Pulmonary artery endothelial cell (primary cell): ENCODE data around the gene PRDM8. TPM values are rescaled to one million over a fixed set of nuclear protein-coding genes. Genes with fewer than 3 reads are reported as not detected.

ENCODE experiments used
- DNase-seq: peaks from one replicate; pipeline ENCODE4 v3.0.0-alpha.2; 2011; ENCODE audit warnings: low read depth, low spot score
- total RNA-seq: library from RNA; depleted of rRNA; stranded (reverse); fragments of >200 nt; gene quantifications from 2 replicates; pipeline ENCODE4 v1.2.3, GENCODE V29; 2014

Gene PRDM8
- total RNA-seq, 1 donor from 2014 or later = 0.33 TPM

DNA sequence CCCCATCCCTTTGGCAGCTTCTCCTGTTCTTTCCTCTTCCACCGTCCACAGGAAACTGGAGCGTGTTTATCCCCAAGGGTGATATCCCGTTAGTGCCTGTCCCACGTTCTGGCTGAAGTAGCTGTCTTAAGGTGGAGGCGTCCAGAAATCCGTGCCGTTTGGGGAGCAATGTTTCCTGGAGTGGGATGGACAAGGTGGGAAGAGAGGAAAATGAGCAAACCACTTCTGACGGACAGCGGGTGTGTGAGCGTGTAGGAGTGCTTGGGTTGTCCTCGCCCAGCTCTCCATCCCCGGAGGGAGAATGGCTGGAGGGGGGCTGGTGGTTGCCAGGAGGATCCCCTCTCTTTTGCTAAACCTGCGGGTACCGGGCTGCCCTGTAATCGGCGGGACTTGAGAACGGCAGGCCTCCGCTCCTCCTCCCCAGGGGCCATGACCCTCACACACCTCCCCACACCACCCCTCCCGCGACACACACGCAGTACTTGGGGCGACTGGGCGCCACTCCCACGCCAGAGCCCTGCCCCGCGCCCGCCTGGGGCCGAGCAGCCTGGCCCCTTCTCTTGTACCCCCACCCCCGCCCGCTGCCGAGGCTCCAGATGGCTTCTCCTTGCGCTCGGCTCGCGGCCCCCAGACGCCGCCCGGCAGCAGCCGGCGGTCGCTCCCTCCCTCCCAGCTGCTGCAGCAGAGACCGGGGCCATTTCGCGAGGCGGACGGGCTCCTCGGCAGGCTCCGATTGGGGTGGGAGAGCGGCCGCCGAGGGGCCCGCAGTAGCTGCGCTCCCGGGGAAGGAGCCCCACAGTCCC lies 13.9 kb upstream of the PRDM8 start:
- no peak for DNase-seq

DNA sequence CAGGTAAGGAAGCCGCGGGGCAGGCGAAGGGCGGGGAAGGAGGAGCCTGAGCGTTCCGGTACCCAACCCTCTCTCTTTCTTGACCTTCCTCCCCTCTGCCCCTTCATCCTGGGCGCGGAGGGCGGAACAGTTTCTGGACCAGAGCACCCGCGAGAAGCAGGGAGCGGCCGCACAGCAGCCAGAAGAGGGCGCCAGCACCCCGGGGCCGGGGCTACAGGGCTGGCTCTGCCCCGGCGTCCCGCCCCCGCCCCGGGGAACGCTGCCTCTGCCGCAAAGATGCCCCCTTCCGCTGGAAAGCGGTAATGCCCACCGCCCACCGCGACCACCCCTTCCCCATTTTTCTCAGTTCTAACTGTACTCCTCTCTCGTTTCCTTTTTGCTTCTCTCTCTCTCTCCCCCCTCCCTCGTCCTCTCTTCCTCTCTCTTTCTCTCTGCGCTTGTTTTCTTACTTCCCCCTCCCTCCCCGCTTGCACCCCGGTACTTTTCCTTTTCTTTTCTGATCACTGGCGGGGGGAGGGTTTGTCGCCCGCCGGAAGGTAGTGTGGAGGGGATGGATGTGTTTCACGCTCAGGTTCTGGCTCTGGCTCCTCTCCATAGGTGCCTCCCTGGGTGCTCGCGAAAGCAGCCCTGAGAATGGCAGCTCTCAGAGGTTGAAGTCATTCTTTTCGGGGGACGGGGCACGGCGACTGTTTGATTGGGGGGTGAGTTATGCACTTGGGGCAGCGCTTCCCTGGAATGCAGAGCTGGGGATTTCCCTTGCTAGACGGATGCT lies 13.1 kb upstream of the PRDM8 start:
- no peak for DNase-seq

DNA sequence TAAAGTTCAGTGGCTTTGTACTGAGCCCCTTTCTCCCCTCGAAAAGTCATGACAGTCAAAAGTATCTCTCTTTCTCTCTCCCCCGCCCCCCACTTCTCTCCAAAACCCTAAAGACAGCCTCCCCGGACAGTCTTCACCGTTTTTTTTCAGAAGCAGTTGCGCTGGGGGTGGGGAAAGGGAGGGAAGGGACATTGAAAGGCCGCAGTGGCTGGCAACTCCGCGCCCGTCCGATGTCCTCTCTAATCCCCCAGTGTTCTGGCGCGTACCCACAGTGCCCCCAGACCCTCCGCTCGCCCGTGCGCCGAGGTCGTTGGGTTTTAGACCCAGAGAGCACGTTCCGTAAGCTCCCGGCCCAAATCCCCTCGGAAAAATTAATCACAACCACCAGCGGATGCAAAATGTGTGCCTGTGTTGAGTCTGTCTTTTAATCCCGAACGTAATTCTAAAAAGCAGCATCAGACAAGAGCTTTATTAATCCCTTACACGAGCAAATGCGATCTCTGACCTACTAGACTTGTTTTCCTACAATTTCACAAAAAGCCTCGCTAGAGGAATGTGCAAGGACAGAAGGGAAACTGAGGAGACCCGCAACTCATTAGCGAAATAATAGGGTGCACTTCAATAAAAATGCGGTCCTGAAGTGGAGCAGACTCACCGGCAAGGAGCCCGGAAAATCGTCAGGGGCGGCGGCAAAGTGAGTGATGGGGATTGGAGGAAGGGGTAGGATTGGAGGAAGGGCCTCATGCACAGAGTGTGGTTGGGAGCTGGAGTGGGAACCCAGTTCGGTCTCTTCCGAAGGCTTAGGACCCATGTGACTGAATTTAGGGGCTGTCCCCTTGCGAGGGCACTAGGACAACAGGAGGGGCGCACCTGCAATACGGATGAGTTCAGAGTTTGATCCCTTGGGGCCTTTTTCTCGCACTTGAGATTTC lies 12.2 kb upstream of the PRDM8 start:
- DNase-seq = no peak

DNA sequence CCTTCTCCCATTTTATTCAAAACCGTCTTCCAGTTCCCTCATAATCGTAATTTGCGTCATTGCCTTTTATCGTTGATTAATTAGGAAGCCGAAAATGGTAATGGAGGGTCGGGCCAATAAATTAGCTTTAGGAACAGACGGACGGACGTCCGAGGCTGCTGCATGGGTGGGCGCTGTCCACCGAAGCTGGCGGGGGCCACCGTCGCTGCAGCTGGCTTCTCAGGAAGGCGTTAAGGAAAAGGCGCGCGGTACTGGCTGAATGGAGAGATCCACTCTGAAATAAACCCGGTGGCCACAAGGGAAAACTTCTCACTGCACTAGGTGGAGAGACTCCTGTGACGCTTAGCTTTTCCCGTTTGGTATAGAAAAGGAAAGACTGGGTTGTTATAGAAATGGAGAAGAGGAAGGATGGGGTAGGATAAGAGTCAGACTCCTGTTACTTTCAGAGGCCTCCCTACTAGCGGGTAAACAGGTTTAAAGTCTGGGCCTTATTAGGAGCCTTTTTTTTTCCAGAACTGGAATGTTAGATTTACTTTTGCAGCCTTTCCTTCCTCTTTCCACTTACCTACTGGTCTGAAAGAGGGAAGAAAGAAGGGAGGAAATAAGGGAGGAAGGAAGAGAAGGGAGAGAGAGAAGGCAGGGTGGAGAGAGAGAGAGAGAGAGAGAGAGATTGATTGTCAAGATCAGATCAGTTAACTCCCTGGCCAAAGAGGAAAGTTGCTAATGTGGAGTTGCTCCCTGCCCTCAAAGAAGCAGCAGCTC lies 11.3 kb upstream of the PRDM8 start:
- DNase-seq = no peak

DNA sequence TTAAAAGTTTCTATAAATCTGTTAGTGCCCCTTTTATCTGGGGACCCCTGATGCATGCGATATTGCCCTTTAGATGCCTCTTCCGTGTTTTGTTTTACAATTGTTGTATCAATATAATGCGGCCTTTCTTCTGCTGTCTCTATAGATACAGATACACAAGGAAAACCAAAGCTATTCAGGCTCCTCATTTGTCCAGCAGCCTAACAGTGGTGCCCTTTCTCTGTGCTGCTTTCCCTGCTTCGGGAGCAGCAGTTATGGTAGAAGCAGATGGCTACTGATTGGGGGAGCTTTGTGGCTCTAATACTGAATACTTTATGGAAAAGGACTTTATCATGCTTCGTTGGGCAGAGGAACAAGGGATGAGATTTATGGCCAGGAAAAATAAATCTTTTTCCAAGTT lies 10.6 kb upstream of the PRDM8 start:
- DNase-seq = no peak

DNA sequence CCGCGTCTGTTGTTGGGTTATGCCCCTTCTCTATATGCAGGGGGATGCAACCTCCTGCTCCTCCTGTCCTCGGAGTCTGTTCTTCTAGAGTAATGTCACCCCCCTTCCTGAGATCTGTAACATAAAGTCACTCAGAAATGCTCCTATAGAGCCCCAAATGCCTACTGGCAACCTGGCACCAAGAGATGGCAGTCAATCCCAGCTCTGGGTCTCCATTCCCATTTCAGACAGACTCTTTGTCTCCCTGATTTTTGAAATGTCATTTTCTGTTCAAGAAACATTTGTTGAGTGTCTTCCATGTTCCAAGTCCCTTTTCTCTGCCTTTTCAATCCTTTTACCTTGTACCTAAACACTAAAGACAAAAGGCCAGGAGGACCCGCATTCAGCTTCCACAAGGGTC lies 9.6 kb upstream of the PRDM8 start:
- DNase-seq = no peak

DNA sequence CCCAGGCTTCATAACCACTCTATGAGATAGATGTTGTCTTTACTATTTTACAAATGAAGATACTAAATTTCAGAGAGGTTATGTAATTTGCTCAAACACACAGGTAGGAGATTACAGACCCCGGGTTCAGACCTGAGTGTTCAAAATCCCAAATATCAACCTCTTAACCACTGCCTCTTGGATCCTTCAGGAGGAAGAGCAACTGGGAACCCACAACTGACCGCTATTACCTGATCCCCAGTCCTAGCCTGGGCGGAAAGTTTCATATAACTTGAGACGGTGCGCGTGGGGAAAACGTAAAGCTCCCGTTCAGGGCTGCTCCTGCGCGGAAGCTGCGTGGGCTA lies 8.9 kb upstream of the PRDM8 start:
- no peak for DNase-seq

DNA sequence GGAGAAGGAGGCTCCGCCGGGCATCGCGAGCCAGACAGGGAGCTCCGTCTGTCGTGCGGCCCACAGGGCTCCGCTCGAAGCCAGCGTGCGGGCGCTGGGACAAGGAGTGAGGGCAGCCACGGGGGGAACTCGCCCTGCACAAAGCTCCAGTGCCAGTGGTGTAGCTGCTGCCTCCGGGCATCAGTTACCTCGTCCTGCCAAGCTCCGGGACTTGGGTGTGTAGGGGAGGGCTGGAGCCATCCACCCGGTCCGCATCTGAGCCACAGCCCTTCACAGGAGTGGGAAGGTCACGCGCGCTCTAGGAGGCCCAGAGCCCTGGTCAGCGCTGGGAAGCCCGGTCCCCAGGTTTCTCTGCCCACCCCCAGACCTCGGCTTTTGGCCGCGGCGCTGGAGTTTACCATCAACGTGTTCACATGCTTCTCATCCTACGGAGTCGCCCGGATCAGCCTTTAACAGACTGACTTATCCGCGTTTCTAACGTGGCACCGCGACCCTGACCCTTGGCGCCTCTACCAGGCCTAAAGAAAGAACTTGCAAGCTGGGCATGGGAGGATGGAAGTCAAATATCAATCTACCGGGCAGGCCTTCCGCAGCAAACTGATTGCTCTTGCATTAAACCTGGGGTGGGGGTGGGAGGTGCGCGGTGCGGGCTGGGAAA lies 8.4 kb upstream of the PRDM8 start:
- DNase-seq = no peak

DNA sequence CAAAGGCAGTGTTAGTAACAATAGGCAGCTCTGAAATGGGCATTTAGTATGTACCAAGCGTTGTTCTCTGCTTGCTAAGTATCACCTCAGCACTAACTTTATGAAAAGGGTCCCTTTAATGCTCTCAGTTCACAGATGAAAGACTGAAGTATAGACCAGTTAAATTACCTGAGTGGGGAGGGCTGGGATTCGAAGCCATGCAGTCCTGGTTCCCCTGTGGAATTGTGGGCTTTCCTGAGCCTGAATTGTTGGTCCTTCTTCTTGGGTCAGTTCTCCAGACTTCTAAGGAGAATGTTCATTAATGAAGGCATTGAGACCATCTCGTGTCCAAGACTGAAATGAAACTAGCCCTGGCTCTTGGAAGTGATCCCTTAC lies 7.7 kb upstream of the PRDM8 start:
- DNase-seq = no peak

DNA sequence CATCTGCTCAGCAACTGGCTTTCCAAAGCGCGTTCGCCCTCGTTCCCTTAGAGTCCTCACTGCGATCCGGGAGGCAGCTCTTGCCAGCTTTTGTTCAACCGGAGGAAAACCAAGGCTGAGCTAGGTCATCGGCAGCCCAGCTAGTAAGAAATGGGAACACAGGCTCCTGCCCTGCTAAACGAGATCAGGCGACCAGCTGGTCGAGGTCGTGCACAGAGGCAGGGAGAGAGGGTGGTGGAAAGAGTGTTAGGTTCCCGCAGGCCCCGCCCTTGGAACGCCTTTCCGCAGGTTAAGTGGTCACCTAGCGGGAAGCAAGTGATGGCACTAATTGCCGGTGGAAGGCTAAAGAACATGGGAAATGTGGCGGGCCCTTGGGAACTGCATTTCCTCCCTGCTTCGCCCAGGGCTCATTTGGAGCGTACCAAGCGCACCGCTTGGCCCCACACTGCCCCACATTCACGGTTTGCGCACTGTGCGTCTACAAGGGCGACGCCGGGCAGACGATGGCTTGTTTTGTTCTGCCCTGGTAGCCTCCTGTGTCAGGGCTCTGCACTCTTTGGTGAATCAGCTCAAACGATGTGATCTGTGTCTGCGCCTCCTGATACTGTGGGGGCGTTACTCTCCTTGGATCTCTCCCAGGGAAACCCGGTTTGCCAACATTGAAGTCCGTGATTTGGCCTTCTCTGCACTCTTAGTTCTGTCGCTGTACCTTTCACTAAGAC lies 7.2 kb upstream of the PRDM8 start:
- DNase-seq = no peak

DNA sequence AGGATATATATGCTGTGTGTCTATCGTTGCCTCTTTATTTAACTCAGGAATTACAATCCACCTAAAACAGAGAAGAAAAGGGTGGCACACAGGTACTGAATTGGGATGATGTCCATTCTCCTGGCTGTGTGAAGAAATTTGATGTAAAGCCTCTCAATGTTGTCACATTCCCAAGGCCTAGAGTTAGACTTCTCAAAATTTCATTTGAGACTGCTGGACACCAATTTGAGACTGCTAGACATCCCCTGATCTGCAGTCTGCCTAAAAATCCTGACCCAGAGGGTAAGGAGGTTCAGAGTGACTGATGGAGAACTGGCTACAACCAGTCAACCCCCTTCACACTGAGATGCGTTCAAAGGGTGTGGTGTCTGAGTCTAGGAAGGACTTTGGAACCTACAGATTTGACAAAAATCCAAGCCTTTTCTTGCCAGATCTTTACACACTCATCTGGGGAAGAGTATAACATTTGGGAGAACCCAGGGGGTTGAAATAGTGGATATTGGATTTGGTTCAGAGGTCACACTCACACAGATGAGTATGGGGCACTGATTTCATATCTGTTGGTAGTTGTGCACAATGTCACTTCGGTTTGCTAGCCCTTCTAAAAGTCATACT lies 4.9 kb upstream of the PRDM8 start:
- no peak for DNase-seq

DNA sequence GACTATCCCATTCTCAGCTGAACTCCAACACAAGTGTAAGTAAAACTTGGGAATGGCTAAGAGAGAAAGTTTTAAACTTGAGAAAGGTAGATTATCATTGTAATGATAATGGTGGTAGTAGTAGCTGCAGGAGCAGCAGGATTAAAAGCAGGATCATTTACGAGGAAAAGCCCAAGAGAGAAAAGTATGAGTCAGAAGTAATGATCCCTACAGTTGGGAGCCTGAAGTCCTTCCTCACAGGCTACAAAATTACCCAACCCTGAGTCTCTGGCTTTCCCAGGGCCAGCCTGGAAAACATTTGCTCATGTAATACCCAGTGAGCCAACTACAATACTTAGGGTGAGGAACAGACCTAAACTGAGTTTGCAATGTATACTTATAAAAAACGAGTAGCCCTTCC lies 4.4 kb upstream of the PRDM8 start:
- DNase-seq = no peak

DNA sequence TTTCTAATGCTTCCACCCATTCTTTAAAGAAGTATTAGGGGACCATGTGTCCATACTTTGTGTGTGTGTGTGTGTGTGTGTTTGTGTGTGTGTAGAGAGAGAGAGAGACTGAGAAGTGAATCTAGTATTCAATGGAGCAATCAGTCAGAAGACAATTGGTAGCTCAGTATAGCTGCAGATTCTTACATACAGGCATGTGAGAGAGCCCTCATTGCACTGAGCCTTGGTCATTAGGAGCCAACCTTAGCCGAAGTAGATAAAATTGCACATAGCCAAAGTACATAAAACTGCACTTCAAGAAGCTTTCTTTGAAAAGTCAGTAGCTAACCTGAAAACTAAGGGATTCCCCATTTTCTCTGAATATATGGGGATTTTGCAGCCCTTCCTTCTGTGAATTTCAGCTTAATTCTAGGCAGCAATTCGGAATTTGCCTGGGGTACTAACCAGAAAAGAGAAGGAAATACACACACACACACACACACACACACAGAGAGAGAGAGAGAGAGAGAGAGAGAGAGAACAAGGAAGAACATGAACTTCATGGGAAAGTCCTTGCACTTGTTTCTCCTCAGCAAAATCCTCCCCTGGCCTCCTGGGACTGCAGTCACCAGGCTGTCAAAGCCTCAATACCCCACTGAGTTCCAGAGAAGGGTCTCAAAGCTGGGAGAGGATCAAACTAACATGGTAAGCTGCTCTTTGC lies 1.7 kb upstream of the PRDM8 start:
- no peak for DNase-seq

DNA sequence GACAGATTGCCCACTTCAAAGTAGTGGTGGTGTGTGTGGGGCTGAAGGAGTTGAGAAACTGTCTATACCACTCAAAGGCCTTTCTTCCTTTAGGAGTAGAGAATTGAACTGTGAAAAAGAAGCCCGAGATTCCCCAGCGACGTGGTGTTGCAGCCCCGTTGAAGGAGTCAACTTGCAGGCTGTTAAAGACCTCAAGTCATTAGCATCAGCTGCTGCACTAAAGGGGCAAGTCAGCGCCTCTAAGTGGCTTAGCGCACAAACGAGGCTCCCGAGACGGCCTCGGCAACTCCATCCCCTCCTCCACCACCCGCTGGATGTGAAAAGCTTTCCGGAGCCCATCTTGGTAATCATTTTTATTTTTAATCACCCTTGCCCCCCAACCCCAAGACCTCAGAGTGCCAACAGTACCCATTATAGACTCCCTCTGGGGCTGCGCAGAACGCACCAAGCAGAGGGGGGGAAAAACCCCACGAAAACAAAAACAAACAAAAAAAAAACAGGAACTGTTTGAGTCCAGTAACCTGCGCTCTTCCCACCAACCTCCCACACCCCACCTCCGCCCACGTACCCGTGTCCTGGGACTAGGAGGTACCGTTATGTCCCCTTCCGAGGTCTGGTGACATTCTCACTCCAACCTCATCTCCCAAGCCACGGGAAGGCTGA lies 913 bp upstream of the PRDM8 start:
- DNase-seq = no peak

DNA sequence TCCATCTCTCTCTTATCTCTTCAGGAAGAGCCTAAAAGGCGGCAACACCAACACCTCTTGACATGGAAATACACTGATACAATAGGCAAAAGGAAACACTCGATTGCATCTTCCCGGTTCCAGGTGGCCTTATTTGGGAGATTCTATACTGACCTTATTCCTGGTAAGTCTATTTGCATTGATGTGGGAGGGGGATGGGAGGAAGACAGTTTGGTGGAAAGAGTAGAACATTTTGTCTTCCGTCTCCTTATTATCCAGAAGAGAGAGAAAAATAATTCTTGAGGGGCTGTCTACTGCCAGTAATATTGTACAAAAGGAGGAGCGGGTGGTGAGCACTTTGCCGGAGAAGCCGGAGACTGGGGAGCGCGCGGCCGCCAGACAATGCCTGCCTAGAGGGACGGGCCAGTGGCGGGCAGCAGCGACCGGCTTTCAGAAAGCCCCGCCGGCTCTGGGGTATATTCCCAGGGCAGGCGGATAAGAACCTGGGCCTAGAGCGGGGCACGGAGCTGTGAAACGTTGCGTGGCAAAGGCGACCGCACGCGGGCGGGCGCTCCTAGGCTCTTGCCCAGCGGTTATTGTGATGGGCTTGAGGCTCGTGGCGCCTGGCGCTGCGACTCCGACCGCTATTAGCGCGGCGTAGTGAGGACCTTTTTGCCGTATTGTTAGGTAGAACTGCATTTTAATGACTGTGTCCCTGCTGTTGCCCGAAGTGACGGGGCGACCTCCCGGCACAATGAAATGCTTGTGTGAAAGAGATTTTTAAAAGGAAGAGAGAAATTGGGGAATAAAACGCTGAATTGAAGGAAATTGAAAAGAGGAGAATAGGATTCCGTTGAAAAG lies 518 bp downstream of the PRDM8 start:
- DNase-seq = no peak

DNA sequence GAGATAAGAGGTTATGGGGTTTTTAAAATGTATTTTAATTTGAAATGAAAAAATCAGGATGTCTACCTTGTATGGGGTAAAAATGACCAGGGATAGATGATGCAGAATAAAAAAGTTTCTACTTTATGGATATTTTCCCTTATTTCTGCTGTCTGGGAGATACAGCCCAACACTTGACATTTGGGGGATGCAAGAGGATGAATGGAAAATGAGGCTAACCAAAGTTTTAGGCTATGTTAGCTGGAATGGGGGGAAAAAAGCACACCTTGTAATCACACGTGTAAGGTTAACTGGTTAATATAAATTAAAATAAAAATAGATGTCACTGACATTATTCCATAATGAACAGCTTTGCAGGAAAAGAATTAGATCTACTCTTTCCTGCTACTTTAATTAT lies 1.1 kb downstream of the PRDM8 start:
- no peak for DNase-seq

DNA sequence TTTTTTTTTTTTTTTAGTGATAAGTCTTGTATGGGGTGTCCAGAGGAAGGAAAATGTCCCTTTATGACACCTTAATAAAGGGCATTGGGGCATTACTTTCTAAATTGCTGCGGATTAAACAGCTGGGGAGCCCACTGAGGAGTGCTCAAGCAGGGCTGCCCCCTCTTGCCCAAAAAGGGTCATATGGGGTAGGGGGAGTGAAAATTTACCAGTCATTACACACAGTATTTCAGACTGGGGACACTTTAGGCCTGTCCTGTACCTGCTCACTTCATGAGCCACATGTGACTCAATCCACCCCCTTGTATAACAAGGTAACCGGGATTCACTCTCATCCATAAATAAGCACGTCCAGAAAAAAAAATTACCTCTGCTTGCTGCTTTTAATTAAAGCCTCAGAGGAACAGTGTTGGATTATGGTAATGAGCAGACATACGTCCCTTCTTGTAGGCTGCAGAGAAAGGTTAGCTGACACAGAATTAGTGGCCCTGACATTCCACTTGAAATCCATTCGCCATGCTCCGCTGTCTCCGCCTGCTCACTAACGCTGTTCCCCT lies 1.8 kb downstream of the PRDM8 start:
- no peak for DNase-seq
